Measurements from ENCODE around the gene ANKFY1.
A peak's percentile ranks its signal among the peaks of the same experiment; 100 is the strongest.
"Not testable (repeated sequence)": the region's sequence is repeated elsewhere in the genome, so short reads cannot be mapped to it uniquely, and the experiment has no call there.

ANKFY1 gene

DNA sequence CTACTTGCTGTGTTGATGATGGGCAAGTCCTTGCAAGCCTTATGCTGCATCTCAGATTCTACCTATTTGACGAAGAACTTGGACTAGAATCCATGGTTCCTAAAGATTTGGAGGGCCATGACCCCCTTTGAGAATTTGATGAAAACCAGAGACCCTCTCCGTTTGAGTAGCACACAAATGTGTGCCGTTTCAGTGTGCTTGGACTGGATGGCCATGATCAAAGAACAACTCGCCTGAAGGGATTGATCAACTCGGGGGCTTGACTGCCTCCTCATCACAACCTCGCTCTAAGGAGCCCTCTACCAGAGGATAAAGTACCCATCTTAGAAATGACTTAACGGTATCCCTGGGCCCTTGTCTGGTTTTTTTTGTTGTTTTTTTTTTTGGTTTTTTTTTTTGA lies 2.8 kb upstream of the ANKFY1 start:
- DNase-seq (ENCODE audit: extremely low spot score, insufficient read length, low read depth) = no peak
- FAIRE-seq = no peak

DNA sequence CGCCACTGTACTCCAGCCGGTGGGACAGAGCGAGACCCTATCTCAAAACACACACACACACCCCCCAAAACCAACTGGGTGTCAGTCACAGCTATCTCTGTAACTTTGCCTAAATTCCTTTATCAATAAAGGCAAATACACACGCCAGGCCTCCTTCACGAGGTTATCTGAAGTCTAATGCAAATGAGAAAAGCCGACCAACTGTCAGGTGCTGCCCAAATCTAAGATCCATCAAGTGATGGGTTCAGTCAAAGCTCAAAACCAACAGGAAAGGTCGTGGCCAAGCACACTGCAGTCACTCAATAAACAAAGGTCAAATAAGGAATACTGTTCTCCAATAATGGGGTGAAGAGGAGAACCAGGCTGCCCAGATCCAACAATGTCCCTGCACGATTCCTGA lies 1.1 kb downstream of the ANKFY1 start:
- DNase-seq (ENCODE audit: extremely low spot score, insufficient read length, low read depth) (no peak), FAIRE-seq (no peak)

DNA sequence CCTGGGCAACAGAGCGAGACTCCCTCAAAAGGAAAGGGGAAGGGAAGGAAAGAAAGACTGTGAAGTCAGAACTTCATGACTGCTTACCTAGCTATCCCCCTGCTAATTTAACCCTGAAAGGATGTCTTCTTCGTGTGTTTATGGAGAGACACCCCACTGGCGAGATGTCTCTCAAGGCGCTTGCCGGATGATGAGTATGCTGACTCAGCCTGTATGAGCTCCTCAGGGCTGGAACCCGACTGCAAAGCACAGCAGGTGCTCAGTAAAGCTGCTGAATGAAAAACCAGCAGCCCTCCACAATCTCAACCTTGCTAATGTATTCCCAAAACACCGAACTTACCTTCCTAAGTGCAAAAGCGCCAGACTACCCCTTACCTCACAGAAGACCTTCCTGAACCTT lies 2.3 kb downstream of the ANKFY1 start:
- DNase-seq (ENCODE audit: extremely low spot score, insufficient read length, low read depth) = no peak
- no peak for FAIRE-seq

DNA sequence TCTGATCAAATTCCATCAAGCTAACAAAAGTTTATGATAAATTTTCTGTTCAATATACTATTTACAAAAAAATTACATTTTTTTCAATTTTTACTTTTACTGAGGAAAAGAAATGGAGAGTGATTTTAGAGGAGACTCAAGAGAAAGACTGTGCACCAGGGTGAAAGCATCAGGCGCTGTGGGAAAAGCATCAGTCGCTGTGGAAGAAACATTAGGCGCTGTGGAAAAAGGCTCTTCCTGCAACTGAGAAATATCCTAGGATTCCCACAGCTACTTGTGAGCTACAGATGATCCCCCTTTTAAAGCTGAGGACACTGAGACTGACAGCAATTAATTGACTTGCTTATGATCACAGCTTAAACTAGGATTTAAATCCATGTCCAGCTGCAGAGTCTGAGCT lies 4.9 kb downstream of the ANKFY1 start:
- DNase-seq (ENCODE audit: extremely low spot score, insufficient read length, low read depth) = no peak
- FAIRE-seq = no peak

DNA sequence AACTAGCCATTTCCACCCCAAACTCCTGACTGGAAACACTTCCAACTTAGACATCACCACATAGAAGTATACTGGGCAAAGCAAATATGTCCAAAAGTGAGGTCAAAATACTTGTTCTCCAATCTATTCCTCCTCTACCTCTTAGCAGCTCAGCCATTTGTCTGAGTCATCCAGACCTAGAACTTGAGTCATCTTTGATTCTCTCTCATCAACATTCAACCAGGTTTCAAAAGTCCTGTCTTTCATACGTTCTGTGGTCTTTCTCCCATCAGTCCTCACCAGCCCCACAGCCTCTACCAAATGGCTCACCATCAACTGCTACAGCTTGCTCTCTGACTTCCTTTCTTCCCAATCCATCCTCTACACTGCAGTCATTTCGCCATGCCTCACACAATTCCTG lies 6.8 kb downstream of the ANKFY1 start:
- DNase-seq (ENCODE audit: extremely low spot score, insufficient read length, low read depth) = no peak

DNA sequence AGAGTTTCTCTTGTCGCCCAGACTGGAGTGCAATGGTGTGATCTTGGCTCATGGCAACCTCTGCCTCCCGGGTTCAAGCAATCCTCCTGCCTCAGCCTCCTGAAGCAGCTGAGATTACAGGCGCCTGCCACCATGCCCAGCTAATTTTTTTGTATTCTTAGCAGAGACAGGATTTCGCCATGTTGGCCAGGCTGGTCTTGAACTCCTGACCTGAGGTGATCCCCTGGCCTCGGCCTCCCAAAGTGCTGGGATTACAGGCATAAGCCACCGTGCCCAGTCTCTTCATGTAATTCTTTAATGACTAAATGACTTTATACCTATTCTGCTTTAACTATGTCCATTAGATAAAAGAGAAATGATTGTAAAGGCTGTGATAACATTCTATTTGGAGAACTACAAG lies 8.5 kb downstream of the ANKFY1 start:
- DNase-seq (ENCODE audit: extremely low spot score, insufficient read length, low read depth); FAIRE-seq: not testable (repeated sequence)

More for the DNA sequence above, 6.8 kb downstream of the ANKFY1 start:
- FAIRE-seq = no peak

DNA sequence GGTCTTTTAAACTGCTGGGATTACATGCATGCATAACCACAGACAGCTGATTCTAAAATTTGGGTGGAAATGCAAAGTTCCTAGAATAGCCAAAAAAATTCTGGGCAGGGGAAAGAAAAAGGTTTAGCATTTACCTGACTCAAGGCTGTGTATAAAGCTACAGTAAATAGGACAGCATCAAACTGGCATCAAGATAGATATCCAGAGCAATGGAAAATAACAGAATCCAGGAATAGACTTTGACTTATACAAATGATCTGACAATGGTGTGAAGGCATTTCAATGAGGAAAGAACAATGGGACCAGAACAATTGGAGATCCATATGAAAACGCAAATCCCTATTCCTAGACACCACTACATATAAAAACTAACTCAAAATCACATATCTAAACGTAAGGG lies 12.9 kb downstream of the ANKFY1 start:
- no peak for FAIRE-seq
- no peak for DNase-seq (ENCODE audit: extremely low spot score, insufficient read length, low read depth)

DNA sequence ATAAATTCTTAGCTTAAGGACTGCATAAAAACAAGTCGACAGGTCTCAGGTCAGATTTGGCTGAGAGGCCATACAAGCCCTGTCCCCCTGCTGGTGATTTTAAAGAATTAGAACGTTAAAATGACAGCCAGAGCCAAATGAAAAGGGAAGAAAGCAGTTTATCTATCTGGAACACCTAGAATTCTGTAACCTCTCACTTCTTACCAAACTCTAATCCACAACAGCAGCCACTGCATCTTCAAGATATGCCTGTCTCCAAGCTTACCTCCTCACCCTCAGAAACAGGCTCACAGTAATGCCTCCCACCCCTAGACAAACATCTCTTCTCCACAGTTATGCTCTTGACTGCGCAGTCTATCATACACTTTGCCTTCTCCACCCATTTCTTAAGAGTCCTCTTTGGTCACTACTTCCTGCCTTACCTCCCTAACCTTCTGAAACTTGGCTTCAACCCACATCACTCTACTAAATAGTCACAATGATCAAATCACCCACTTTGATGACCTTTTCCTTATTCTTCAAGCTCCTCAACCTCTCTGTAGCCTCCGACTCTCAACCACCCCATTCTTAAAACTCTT lies 14.2 kb downstream of the ANKFY1 start:
- DNase-seq (ENCODE audit: extremely low spot score, insufficient read length, low read depth) (peak; percentile 20), FAIRE-seq (peak; percentile 44)

DNA sequence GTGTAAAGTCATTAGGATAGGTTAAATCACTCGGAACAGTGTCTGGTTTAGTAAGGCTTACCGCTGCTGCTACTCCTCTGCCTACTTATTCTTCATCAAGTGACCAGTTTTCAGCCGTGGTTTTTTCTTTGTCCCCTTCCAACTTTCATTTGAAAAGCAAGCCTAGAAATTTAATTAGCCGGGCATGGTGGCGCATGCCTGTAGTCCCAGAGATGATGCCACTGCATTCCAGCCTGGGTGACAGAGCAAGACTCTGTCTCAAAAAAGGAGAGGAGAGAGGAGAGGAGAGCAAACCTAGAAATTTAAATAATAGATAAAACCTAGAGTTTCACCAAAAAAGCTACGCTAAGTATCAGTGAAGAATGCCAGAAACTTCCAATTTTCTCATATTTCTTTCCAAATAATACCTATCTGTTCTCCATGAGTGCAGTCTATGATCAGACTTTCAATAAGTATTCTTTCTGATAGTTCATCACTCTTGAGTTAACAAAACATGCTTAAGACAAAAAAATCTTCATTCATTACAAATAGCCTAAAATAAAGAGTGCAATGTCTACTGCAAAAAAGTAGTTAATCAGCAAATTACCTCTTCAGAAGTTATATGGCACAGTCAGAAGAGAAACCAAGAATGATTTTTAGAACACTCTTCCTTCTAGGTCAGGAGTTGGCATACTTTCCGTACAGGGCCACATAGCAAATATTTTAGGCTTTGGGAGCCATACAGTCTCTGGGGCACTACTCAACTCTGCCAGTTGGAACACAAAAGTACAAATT lies 15.1 kb downstream of the ANKFY1 start:
- DNase-seq (ENCODE audit: extremely low spot score, insufficient read length, low read depth) (no peak), FAIRE-seq (no peak)

DNA sequence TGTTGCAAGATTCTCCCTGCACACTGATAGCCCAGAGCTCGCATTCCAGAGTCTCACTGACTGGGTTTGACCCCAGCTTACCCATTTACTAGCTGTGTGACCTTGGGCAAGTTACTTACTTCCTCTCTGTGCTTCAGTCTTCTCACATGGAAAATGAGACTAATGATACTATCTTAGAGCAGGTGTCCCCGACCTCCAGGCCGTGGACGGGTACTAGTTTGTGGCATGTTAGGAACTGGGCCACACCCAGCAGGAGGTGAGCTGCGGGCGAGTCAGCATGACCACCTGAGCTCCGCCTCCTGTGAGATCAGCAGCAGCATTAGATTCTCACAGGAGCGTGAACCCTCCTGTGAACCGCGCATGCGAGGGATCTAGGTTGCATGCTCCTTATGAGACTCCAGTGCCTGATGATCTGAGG lies 15.8 kb downstream of the ANKFY1 start:
- DNase-seq (ENCODE audit: extremely low spot score, insufficient read length, low read depth) = no peak
- FAIRE-seq = no peak

DNA sequence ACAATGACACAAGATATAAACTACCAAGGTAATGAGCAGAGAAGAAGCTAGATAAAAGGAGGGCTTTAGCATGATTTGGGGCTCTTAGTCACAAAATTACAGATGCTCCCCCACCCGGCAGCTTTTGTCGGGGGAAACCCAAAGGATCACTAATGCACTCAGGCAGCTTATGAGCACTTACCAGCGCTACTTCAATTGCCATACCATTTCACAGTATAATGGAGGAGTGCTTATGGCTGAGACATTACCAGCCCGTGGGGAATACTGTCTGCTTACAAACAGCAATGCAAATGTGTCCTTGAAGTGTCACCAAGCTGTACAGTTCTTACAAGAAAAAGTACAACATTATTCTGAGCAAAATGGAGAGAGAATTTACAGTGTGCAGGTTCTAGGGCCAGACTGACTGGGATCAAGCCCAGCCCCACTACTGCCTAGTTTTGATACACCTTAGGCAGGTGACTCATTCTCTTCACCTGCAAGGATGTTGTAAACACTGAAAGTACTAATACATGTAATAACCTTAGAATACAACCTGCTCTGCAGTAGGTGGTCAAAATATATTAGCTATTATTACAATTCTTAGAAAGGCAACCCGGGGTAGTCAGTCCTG lies 16.3 kb downstream of the ANKFY1 start:
- FAIRE-seq = no peak
- DNase-seq (ENCODE audit: extremely low spot score, insufficient read length, low read depth) = no peak

DNA sequence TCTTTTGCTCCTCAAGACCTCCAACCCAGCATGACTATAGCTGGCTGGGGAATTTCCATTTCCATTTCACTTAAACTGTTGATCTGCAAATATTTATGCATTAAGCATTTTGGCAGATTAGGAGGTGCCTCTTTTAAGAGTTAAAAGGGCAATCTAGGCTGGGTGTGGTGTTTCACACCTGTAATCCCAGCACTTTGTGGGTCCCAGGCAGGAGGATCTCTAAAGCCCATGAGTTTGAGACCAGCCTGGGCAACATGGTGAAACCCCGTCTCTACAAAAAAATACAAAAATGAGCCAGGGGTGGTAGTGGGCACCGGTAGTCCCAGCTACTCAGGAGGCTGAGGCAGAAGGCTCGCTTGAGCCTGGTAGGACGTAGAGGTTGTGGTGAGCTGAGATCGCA lies 17.1 kb downstream of the ANKFY1 start:
- DNase-seq (ENCODE audit: extremely low spot score, insufficient read length, low read depth) = no peak
- no peak for FAIRE-seq

DNA sequence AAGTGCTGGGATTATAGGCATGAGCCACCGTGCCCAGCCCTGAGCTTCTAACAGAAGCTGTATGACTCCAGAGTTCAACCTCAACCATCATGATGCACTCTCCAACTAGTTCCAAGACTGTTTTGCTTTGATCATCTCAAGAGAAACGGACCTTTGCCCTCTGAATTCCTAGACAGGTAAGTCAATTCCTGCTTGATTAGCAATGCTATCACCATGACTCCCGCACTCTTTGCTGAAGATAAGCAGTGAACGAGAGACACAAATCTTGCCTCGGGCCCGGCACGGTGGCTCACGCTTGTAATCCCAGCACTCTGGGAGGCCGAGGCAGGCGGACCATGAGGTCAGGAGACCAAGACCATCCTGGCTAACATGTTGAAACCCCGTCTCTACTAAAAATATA lies 22.2 kb downstream of the ANKFY1 start:
- DNase-seq (ENCODE audit: extremely low spot score, insufficient read length, low read depth) = no peak
- no peak for FAIRE-seq

DNA sequence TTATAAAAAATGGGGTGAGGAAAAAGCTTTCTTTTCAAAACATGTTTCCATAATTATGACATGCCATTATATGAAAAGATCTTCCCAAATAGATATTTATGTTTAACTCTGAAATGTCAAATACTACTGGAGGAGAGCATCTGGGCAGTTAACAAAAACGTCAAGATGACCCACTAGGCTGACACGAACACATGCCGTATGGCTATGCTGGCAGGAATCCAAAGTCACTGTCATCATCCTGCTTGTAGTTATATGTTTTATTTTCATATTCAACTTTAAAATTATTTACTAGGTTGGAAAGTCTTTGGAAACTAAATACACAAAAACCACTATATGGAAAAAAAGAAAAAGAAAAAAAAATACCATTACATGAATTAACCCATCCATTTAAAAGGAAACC lies 27.3 kb downstream of the ANKFY1 start:
- DNase-seq (ENCODE audit: extremely low spot score, insufficient read length, low read depth) = no peak
- no peak for FAIRE-seq

DNA sequence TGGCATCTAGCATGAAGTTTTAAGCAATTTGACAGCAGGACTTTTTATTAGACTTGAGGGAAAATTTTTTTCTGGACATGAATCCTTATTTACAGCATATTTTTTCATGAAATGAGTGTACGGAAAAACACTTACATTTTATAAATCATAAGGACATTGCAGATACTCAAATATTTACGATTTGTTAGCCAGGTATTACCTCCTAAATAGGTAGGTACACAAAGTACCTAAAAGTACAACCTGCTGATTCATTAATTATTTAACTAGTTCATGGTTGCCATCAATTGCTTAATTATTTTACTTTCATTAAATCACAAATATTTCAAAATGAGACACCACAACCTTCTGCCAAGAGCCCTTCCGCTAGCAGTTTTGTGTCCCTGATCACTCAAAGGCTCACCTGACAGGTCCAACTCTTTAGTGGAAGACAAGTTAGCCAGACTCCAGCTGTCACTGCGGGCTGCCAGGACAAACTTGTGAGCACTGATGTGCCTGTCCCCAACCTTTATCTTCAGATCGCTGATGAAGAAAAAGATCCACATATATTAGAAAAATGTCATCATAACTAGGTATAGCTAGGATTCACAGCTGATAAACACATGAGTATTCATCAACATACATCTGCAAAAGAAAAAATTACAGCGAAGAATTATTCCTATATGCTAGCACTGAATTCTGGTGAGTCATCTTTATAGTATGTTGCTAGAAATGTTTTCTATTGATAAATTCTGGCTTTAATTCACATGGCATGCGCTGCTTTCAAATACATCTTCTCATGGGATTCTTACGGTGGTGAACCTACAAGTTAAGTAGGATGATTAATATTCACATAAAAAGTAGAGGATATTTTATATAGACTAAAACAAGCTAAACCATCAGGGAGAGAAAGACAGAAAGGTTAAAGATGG lies 28.2 kb downstream of the ANKFY1 start:
- DNase-seq (ENCODE audit: extremely low spot score, insufficient read length, low read depth) = no peak
- no peak for FAIRE-seq

DNA sequence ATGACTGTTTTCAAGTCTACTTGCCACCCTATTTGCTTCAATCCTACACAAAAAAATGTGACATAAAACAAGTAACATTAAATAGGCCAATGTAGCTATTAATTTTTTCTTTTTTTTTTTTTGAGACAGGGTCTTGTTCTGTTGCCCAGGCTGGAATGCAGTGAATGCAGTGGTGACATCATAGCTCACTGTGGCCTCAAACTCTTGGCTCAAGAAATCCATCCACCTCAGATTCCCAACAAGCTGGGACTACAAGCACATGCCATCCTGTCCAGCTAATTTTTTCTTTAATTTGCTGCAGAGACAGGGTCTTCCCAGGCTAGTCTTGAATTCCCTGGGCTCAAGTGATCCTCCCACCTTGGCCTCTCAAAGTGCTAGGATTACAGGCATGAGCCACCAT lies 29.4 kb downstream of the ANKFY1 start:
- FAIRE-seq (no peak), DNase-seq (ENCODE audit: extremely low spot score, insufficient read length, low read depth) (no peak)

DNA sequence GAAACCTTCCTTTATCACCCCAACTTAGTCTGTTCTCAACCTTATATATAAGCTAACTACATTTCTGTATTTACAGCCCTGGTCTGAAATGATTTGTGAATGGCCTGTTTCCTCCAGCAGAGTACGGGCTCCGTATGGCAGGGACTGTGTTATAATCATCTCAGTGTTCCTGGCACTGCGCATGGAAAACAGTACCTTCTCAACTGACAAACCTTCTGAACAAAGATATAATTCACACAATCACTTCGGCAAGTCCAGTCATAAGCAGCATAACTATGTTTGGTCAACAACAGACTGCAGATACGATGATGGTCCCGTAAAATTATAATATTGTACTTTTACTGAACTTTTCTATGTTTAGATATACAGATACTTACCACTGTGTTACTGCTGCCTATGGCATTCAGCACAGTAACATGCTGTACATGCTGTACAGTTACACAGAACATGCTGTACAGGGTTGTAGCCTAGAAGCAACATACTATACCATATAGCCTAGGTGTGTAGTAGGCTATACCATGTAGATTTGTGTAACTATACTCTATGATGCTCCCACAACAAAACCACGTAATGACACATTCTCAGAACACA lies 30.0 kb downstream of the ANKFY1 start:
- DNase-seq (ENCODE audit: extremely low spot score, insufficient read length, low read depth) (no peak), FAIRE-seq (no peak)

DNA sequence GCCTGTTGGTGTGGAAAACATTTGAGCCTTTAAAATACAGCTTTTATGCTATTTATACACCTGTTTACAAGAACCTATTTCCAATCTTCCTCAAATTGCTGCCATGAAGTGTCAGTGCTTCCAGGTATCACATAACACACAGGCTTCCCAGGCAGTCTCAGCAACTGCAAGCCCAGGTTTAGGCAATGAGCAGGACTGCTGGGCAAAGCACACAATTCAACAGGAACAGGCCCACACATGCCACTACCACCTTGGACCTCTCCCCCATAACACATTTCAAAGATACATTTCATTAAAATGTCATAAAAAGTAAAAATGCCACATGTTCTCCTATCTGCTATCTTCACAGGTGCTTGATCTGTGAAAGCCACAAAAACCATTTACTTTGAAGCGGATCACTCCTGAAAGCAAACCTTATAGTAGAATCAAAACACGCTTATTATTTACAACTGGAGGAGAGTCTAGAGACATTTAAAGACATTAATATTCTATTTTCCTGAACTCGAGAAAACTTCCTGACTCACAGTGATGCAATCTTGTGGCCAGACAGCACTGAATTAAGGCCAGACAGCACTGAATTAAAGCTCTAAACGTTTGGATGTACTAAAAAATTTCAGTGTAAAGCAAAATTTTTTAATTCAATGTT lies 31.5 kb downstream of the ANKFY1 start:
- FAIRE-seq (no peak), DNase-seq (ENCODE audit: extremely low spot score, insufficient read length, low read depth) (no peak)

DNA sequence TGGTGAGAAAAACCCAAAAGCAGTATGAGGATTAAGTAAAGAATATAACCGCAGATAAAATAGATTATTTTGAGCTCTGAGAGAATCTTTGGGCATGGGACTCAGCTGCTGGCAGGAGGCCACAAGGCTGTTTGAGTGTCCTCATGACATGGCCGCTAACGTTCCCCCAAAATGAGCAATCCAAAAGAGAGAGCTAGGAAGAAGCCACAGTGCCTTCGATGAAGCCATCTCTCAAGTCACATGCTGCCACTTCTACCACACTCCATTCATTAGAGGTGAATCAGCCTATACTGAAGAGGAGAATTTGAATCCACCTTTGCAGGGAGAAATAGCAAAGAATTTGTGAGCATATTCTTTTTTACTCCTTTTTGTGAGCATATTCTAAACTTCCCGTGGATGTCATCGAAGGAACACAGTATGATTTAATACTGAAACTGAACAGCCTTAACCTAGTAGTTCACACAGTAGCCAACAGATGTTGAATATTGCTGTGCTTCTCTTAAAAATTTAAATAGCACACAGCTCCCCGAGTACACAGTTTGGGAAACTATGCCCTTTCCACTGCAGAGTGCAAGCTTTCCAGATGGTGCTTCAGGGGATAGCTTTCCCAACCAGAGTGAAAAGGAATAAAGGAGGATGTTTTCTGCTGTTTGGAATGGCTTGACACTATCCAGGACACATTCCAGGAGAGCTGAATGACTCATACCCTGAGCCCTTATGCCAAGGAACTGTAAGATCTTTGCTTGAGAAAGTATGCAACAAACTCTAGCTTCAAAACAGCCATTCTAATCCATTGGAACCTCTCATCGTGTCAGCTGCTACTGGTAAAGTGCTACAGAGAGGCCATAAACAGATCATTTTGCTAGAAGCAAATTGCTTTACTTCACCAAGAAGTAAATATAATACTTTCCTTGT lies 33.9 kb downstream of the ANKFY1 start:
- DNase-seq (ENCODE audit: extremely low spot score, insufficient read length, low read depth) (no peak), FAIRE-seq (no peak)

Data from GM18507 (cell line).